NCI-H2029 treated with DMSO at 0.1 percent for 48 hours (cell line): Measurements from ENCODE around the gene NMNAT1.
A peak's percentile ranks its signal among the peaks of the same experiment; 100 is the strongest.
"Not testable (repeated sequence)": the region's sequence is repeated elsewhere in the genome, so short reads cannot be mapped to it uniquely, and the experiment has no call there.

Source experiments
- DNase-seq: peaks from one replicate; lab custom pipeline; 2025; lab: John Stamatoyannopoulos, UW

NMNAT1 gene

DNA sequence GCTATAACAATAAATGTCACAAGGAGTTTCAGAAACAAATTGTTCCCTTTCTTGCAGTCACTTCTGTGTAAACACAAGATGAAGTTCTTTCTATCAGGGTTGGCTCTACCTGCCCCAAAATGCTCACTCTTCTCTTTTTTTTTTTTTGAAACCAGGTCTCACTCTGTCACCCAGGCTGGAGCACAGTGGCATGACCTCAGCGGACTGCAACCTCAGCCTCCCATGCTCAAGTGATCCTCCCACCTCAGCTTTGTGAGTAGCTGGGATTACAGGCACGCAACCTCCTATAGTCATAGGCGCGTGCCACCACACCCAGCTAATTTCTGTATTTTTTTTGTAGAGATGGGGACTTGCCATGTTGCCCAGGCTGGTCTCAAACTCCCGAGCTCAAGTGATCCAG is 22.7 kb upstream of the NMNAT1 start:
- DNase-seq = no peak

DNA sequence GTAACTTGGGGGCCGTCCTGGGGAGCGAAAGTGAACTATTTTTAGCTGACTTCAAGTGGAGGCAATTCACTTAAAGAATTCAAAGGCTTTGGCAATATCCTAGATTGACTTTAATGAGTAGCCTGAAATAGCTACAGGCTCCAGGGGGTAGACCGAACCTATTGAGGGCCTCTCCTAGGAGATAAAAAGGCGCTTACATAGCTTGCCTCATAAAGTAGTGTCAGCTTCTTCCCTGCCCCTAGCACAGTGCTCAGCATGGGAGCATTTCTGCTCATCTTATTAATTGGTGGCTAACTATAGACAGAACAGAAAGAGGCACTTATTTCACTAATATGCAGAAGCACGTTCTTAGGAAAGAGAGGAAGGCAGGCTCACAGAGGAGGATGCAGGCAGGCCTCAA is 20.9 kb upstream of the NMNAT1 start:
- no peak for DNase-seq

DNA sequence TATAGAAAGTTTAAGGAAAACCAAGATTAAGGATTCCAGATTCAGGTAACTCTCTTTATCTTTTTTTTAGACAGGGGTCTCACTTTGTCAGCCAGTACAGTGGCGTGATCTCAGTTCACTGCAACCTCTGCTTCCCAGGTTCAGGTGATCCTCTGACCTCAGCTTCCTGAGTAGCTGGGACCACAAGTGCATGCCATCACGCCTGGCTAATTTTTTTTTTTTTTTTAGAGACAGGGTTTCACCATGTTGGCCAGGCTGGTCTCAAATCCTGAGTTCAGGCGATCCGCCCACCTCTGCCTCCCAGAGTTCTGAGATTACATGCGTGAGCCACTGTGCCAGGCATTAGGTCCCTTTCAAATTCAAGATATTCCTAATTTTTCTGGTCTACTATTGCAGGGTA is 16.0 kb upstream of the NMNAT1 start:
- no peak for DNase-seq

DNA sequence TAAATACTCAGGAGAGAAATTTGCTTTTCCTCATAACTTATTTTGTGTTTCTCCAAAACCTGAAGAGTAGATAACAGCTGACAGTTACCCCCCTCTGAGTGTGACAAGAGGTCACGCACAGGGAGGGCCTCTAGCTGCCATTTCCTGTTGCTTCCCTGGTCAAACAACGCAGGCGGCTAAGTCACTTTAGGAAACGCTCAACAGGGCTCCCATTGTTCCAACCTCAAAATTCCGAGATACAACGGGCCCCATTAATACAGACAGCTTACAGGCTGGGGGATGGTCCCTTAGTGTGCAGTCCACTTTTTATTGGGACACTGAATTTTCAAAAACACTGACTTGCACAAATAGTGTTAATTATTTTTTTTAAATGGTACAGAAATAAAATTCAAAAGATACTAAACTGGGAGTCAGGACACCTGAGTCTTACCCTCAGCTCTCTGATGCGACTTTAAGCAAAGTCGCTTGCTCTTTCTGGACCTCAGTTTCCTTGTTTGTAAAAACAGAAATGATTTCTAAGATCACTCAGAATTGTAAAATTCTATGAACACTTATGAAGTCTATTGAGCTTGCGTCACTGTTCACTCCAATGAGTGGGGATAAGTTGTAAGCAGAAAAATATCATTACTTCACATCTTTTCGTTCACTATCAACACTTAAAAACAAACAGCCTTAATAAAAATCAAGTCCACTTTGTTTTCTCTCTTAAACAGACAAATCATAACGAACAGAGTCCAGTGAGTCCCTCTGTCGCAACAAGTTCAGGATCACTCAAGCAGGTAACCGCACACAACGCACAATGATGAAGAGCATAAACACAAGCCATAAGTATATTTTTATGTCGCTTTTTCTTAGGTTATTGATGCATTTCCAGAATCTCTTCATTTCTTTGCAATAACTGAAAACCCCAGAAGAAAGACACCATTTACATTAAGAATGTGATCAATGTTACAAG is 13.6 kb upstream of the NMNAT1 start:
- DNase-seq = no peak

DNA sequence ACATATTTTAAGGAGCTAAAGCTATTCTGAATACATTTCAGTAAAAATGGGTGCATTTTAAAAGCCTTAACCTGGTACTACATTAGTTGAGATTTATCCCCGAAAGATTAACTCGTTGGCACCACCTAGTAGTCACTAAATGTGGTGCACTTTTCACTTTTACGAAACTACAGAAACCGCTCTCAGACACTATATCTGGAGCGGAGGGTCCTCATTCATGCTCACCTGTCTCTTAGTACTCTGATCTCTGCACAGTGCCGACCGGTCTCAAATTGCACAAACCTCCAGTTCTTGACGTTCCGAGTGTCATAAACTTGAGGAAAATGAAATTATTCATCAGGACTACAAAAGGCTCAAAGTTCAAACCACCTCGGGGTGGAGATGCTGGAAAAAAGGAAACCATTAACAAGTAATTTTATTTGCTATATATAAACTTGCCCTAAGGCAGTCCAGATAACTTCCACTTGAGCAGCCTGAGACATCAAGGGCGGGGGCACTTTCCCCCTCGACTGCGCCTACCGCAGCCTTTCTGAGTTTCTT is 806 bp upstream of the NMNAT1 start:
- peak; percentile 15 for DNase-seq

DNA sequence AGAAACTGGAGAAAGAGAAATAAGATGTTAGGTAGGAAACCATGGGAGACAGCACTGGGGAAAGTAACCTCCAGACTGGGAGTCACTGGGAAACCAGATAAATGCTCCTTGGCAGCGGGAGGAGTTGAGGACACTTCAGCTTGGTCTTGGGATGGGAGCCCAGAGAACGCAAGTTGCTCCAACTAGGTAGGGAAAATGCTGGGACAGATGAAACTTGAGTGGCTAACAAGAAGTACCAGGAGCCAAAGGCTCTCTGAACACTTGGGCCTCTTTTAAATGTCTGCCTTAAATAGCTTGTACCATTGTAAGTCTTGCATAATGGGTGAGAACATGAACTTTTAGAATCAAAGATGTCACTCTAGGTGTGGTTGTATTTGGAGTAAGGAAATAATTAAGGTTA is 3.0 kb downstream of the NMNAT1 start:
- DNase-seq = no peak

DNA sequence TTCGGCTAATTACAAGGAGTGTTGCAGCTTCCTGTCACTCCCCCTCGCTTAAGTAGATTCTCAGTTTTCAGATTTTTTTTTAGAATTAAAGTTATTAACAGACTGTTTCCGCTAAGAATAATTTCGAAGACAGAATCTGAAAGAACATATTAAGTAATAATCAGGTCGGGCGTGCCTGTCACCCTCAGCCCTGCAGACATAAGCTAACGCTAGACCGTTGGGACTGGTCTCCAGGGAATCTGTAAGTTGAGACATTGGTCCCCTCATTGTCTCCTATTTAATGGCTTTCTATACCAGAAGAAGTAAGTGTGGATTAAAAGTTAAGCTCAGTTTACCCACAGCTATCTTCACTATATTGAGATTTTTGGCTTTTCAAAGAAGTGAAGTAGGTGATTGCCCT is 14.5 kb downstream of the NMNAT1 start:
- DNase-seq = no peak

DNA sequence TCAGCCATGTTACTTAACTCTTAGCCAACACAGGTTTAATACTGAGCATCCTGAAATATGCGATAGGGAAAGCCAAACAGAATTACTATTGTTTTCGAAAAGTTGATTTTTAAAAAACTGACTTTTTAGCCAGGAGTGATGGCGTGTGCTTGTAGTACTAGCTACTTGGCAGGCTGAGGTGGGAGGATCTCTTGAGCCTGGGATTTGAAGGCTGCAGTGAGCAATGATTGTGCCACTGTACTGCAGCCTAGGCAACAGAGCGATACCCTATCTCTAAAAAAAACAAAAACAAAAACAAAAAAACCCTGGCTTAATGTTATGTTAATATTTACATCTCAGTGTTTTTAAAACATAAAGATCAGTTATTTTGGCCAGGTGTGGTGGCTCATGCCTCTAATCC is 16.7 kb downstream of the NMNAT1 start:
- no peak for DNase-seq

DNA sequence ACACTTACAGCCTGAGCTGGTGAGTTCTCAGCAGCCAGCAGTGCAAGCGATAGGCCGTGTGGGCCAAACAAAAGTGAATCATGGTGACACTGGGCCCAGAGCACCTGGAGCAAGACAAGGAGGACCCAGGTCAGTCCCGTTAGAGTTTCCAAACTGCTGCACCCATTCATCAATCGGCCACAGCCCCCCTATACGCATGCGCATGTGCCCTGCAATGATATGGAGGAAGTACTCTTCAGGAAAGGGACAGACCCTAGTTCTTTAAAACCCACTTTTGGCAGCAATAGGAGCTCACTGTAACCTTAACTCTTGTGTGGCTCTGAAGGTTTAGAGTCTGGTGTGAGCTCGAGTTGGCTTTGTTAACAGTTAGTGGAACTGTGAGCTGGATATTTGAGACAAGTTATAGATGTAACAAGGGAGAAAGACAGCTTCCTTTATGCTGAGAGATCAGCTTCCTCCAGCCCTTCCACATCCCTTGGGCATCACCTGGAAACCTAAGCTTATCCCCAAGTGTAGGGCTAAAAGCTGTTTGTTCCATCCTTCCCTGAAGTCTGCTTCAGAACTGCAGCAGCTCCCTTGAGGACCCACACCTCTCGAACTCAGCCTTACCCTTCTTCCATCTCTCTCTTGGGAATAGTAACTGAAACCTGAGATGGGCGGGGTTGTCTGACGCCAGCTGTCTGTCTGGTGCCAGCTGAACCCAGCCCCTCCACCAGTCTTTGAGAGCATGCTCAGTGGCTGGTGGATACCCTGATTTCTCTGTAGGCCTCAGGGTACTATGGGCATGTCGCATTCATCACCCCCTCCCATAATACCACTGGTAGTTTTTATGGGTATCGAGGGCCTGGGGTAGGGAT is 17.7 kb downstream of the NMNAT1 start:
- peak; percentile 37 for DNase-seq

DNA sequence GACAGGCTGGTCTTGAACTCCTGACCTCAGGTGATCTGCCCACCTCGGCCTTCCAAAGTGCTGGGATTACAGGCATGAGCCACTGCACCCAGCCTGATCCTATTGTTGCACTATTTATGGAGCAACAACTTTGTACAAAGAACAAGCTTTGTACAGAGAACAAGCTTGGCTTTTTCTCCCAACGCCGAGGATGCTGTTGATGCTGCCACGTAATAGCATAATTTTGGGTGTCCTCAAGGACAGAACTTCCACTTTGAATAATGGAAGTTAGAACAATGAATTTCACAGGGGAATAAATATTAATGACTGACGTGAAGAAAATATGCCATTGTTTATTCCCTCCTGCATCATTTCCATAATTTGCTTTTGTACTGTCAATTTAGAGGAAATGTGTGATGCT is 41.0 kb downstream of the NMNAT1 start:
- DNase-seq = no peak

DNA sequence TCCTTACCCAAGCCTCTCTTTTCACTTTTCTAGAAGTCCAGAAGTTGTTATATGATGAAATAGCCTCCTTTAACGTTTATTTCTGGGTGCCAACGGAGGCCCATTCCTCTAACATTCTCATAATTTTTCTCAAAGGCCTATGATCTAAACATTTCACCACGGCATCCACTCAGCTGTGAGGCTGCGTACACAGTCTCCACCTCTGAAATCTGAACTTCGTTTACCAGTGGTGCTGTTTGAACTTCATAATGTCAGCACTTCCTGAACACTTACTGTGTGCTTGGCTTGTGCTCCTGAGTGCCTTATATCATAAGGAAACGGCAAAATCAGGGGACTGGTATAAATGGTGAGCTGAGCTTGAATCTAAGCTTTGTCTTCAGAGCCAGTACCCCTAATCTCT is 41.7 kb downstream of the NMNAT1 start:
- no peak for DNase-seq

DNA sequence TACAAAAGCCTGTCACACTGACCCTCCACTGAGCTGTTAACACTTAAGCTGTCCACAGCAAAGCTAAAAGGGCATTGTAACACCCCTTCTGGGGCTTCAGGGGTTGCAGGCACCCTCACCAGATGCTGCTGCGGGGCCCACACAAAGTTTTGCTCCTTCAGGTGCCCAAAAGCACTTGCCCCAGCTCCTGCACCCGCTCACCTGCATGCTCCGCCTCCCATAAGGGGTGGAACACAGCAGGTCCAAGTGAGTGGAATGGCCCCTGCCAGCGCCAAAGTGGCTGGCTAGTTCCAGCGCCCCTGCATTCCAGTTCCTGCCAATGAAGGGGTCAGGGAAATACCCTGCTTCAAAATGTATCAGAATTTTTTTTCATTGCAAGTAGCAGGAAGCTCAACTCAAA is 46.5 kb downstream of the NMNAT1 start:
- no peak for DNase-seq

DNA sequence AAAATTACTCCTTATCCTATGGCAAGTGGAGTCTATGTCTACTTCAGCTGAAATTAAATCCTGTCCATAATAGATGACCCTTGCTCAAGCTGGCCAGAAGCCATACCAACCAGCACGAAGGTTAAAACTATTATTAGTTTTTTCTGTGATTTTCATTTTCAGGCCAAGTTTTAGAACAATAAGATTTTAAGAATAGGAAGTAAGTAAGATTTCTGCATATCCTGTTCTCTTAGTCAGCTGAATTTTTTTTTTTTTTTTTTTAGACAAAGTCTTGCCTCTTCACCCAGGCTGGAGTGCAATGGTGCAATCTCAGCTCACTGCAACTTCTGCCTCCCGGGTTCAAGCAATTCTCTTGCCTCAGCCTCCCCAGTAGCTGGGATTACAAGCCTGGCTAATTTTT is 47.7 kb downstream of the NMNAT1 start:
- no peak for DNase-seq

DNA sequence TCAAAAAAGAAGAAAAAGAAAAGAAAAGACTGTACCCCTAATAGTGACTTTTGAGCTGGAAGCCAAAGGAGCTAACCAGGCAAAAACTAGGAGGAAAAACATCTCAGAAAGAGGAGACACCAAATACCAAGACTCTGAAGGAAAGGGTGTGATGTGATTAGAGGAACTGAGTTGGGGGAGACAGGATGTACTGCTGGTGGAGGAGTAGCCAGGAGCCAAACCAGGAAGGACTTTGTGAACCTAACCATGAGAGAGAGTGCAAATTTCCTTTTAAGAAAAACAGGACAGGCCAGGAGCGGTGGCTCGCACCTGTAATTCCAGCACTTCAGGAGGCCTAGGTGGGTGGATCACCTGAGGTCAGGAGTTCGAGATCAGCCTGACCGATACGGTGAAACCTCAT is 49.6 kb downstream of the NMNAT1 start:
- DNase-seq = no peak

DNA sequence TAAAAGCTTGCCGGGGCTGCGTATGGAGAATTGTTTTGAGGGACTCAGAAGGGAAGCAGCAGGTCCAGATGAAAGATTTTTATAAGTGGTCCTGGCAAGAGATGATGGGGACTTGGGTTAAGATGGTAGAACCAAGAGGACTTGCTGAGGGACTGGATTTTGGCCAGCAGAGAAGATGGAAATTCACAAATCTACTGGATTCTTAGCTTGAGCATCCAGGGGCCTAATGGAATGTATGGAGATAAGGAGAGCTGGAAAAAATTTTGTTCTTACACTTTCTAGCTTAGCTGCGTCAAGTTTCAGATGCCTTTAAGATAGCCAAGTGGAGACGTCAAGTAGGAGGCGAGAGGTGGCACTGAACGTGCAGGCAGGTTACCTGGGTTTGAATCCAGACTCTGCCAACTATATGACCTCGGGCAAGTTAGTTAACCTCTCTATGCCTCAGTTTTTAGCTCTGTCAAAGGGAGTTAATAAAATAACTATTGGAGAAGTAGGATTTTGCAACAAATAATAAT is 50.3 kb downstream of the NMNAT1 start:
- no peak for DNase-seq

DNA sequence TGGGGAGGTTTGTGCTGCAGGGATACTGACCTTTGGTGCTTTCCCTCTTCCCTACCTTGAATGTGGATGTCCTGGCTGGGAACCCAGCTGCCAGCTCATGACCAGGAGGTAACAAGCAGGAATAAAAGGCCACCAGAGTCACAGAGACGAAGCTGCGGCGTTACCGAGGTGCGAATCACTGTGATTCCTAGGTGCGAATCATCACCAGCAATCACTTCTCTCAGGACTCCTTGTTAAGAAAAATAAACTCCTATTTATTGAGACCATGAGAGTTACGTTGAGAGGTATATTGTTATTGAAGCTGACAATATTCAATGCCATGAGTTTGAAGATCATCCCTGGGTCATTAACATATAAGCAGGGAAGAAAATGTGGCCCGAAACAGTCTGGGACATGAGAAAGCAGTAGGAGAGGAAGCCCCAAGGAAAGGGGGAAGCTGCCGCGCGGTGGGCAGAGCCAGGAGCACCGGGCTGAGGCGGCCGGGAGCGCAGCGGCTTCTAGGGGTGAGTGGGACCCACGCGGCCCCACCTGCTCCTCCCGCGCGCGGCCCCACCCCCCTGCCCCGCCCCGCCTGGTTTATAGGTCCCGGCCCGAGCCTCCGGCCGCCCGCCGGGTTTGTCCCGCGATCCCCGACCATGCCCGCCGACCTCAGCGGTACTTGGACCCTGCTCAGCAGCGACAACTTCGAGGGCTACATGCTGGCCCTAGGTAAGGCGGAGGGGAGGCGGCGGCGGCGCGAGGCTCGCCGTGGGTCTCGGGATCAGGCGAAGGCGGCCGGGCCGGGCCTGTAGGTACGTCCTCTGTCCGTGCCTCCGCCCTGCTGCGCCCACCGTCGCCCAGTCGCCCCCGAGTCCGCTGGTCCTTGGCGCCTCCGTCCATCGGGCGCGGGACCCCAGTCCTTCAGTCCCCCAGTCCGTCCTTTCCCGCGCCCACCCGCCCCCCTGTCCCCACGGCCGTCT is 53.6 kb downstream of the NMNAT1 start, which contains the start of gene RBP7:
Gene RBP7 (plus strand): TSS at position 605 of the 959 bp plus-strand sequence. CDS start 31 bp downstream, at position 636.
- DNase-seq = no peak

DNA sequence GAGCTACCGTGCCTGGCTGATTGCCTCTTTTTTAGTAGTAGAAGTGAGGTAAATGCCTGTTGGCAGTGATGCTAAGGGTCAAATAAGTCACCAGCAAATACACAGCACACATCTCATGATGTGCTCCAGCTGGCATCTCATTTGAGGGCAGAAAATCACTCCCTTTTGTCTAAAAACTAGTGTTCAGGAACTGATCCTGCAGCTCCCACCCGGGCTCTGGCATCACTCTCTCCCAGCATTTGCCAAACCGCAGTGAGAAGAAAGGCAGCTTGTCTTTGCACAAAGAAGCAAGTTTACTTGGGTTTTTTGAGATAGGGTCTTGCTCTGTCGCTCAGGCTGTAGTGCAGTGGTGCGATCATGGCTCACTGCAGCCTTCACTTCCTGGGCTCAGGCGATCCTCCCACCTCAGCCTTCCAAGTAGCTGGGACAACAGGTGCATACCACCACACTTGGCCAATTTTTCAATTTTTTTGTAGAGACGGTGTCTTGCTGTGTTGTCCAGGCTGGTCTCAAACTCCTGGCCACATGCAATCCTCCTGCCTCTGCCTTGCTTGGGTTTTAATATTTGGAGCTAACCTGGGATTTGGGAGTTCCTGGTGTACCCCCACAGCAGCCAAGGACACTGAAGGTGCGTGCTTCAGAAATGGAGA is 57.9 kb downstream of the NMNAT1 start:
- DNase-seq = no peak

DNA sequence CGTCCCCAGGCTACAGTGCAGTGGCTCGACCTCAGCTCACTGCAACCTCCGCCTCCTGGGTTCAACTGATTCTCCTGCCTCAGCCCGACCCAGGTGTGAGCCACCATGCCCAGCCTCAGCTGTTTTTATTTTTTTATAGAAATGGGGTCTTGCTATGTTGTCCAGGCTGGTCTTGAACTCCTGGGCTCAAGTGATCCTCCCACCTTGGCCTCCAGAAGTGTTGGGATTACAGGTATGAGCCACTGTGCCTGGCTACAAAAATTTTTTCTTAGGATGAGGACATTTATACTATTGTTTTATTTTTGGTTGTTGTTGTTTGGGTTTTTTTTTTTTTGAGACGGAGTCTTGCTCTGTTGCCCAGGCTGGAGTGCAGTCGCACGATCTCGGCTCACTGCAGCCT is 62.0 kb downstream of the NMNAT1 start:
- DNase-seq = not testable (repeated sequence)

DNA sequence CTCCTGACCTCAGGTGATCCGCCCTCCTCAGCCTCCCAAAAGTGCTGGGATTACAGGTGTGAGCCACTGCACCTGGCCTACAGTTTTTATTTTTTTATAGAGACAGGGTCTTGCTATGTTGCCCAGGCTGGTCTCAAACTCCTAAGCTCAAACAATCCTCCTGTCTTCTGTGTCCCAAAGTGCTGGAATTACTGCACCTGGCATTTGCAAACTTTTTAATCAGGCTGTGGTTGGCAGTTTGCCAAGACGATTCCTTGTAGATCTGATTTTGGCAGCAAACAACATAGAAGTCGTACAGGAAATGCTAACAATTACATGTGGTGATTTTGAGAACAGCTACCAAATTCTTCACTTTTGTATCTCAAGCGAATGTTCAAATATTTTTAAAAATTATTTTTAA is 63.9 kb downstream of the NMNAT1 start:
- DNase-seq = no peak

DNA sequence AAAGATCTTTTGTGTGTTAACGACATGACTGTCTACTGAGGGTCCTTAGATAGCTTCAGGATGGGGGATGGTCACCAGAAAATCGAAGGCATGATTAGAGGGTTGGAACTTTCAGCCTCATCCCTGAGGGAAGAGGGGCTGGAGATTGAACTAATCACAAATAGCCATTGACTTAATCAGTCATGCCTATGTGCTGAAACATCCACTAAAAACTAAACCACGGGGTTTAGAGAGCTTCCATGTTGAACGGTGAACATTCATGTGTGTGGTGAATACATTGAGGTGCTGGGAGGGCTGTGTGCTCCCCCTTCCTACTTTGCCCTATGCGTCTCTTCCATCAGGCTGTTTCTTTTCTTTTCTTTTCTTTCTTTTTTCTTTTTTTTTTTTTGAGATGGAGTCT is 70.7 kb downstream of the NMNAT1 start:
- no peak for DNase-seq

DNA sequence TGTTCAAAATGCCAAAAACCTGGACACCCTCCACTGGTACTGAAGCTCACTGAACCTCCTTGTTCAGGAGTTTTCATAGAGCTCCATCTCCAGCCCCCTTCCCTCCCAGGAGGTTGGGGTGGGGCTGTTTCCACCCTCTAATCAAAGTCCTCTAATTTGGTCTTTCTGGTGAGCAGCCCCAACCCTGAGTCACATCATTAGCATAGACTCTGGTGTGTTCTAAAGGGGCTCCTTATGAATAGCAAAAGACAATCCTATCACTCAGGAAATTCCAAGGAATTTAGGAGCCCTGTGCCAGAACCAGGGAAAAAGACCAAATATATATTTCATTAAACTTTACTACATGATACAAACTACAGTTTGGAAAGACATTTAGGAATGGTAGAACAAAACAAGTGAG is 76.3 kb downstream of the NMNAT1 start:
- no peak for DNase-seq
